Panc1 (cell line): ENCODE results near the gene FOXN1. TPM values are rescaled to one million over a fixed set of nuclear protein-coding genes. Genes with fewer than 3 reads are reported as not detected.

Source experiments
- ATAC-seq: fragments of 200-7000 bp; cut with Tn5 transposase; 2 replicates; pipeline ENCODE4 v1.9.1; 2020; ENCODE audit warnings: mild to moderate bottlenecking, moderate library complexity
- BruUV-seq: library from RNA; stranded (reverse); fragments of 400-500 nt; replicated peaks from 2 replicates; lab custom pipeline; 2021; lab: Mats Ljungman, UMichigan
- CTCF ChIA-PET: fragments of 300-600 bp; sonication (Branson Sonifier 250); formaldehyde crosslinking; loops from one replicate; lab custom pipeline; 2022; ENCODE audit warnings: antibody characterized with exemption; lab: Charles Lee
- POLR2A ChIA-PET: fragments of 300-600 bp; sonication (Branson Sonifier 250); formaldehyde crosslinking; loops from one replicate; lab custom pipeline; 2022; ENCODE audit warnings: antibody characterized with exemption; lab: Charles Lee
- DNase-seq: peaks from one replicate; pipeline ENCODE4 v3.0.0-alpha.2; 2010; ENCODE audit warnings: low read depth, low spot score
- H3K27ac ChIP-seq: 2 replicates; pipeline ENCODE4 v1.5.1; 2011; ENCODE audit warnings: mild to moderate bottlenecking, low read length, inconsistent platforms
- H3K27me3 ChIP-seq: fragments of 200-500 bp; sonication (Bioruptor generic); 2 replicates; pipeline ENCODE4 v1.6.0; 2014; ENCODE audit warnings: low read length, inconsistent platforms; ENCODE audit not compliant: control insufficient read depth, insufficient read depth
- H3K36me3 ChIP-seq: fragments of 200-500 bp; sonication (Bioruptor generic); 2 replicates; pipeline ENCODE4 v1.5.1; 2014; ENCODE audit warnings: inconsistent platforms, mild to moderate bottlenecking, low read length, moderate library complexity; ENCODE audit not compliant: control insufficient read depth, insufficient read depth
- H3K4me1 ChIP-seq: 2 replicates; pipeline ENCODE4 v1.5.1; 2011; ENCODE audit warnings: inconsistent platforms, mild to moderate bottlenecking, low read length, moderate library complexity; ENCODE audit not compliant: control insufficient read depth, insufficient read depth
- H3K4me3 ChIP-seq, 2 experiments: 2 replicates each; pipeline ENCODE4 v1.5.1; 2011 to 2012; ENCODE audit warnings: low read depth in 2 of 2, low read length in 2 of 2, mild to moderate bottlenecking in 2 of 2, inconsistent platforms in 1 of 2, moderate library complexity in 1 of 2
- H3K9me3 ChIP-seq: fragments of 200-500 bp; sonication (Bioruptor generic); 2 replicates; pipeline ENCODE4 v1.5.1; 2014; ENCODE audit warnings: low read depth, mild to moderate bottlenecking, inconsistent platforms, low read length, moderate library complexity; ENCODE audit not compliant: control insufficient read depth, insufficient read depth
- CTCF ChIP-seq: fragments of 450-650 bp; IDR thresholded peaks from 2 replicates; pipeline ENCODE4 v1.5.1; 2017; ENCODE audit warnings: mild to moderate bottlenecking
- POLR2AphosphoS5 ChIP-seq: IDR thresholded peaks from 2 replicates; pipeline ENCODE4 v1.6.1; 2012; ENCODE audit warnings: mild to moderate bottlenecking, low read depth, low read length, moderate library complexity
- REST ChIP-seq, 2 experiments: IDR thresholded peaks; 2 replicates each; pipeline ENCODE4 v1.6.1; 2011 to 2012; ENCODE audit warnings: low read depth in 2 of 2, control low read depth in 1 of 2, low read length in 1 of 2, mild to moderate bottlenecking in 1 of 2, moderate library complexity in 1 of 2; ENCODE audit not compliant: insufficient read depth in 1 of 2
- SIN3A ChIP-seq: IDR thresholded peaks from 2 replicates; pipeline ENCODE4 v1.6.1; 2012; ENCODE audit warnings: low read depth, mild to moderate bottlenecking, low read length, moderate library complexity, borderline replicate concordance; ENCODE audit not compliant: insufficient read depth
- TCF7L2 ChIP-seq: IDR thresholded peaks from 2 replicates; pipeline ENCODE4 v1.6.1; 2011; ENCODE audit warnings: mild to moderate bottlenecking, low read depth, low read length, inconsistent platforms
- in situ Hi-C: cut with HindIII; loops from 2 replicates; pipeline ENCODE4 v1.10.0; 2016; ENCODE audit warnings: low sequenced_read_pairs, low pct_unique_long_range_greater_than_20kb
- intact Hi-C: fragments of 100-400 bp; cut with micrococcal nuclease; formaldehyde crosslinking; loops from one replicate; pipeline ENCODE4 v1.10.0; 2022; ENCODE audit not compliant: unreplicated experiment
- total RNA-seq: library from RNA; stranded (reverse); gene quantifications from one replicate; pipeline ENCODE4 v1.2.1, GENCODE V29; 2021; ENCODE audit not compliant: unreplicated experiment

The FOXN1 gene
- total RNA-seq, 1 experiment from 2014 or later = not detected

- BruUV-seq = no TSS peak
- no peak for ATAC-seq
- Histone ChIP-seq H3K9me3 (no peaks in the 10 kb centered on the region), H3K27ac (no peak overlapping the region), H3K27me3 (peaks cover 2% of the 10 kb centered on the region; the same call in 1 of the 2 replicates), H3K4me1 (no peaks in the 10 kb centered on the region), H3K4me3 (no peak overlapping the region), H3K36me3 (no peaks in the 10 kb centered on the region)
- no peak for TF ChIP-seq SIN3A
- TF ChIP-seq TCF7L2 = no peak
- TF ChIP-seq CTCF = no peak
- TF ChIP-seq REST (IDR thresholded peaks at IDR 0.05; ENCODE audit: insufficient read depth in 1 of 2, low read depth in 2 of 2, low read length in 1 of 2) = no peak
- TF ChIP-seq POLR2AphosphoS5 = no peak
- DNase-seq = no peak
- ChIA-PET CTCF (no interaction called here), POLR2A (no interaction called here)
- in situ Hi-C loops = no loop called here
- intact Hi-C loops = no loop called here
These were observed 12.4 kb downstream of the FOXN1 start for GRCh38 chr17:28518578-28518977.

DNA sequence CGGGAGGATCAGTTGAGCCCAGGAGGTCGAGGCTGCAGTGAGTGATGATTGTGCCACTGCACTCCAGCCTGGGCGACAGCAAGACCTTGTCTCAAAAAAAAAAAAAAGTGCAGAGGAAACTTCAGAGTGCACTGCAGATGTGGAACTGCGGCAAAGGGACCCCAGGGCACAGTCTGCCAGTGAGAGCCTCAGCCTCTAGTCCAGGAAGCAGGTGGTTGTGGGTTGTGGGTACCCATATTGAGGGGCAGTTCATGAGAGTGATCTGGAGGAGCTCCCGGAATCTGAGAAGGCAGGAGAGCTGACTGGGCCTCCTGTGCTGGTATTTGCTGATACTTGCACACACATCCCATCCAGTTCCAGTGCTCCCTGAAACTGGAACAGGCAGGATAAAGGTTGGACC, 13.1 kb downstream of the FOXN1 start:
- intact Hi-C loops = no loop called here
- TF ChIP-seq POLR2AphosphoS5 (no peak), CTCF (no peak), REST (IDR thresholded peaks at IDR 0.05; ENCODE audit: insufficient read depth in 1 of 2, low read depth in 2 of 2, low read length in 1 of 2) (no peak), TCF7L2 (no peak), SIN3A (no peak)
- H3K36me3 ChIP-seq = no peaks in the 10 kb centered on the region
- DNase-seq (no peak), ATAC-seq (no peak)
- in situ Hi-C loops = no loop called here
- no TSS peak for BruUV-seq
- no peaks in the 10 kb centered on the region for H3K9me3 ChIP-seq
- peaks cover 2% of the 10 kb centered on the region; the same call in 1 of the 2 replicates for H3K27me3 ChIP-seq
- no peak overlapping the region for H3K27ac ChIP-seq
- no peak overlapping the region for H3K4me3 ChIP-seq
- ChIA-PET POLR2A (no interaction called here), CTCF (no interaction called here)
- no peaks in the 10 kb centered on the region for H3K4me1 ChIP-seq
